Right lung (tissue), 10 donors: Measurements from ENCODE around the gene LHFPL5. TPM values are rescaled to one million over a fixed set of nuclear protein-coding genes. Genes with fewer than 3 reads are reported as not detected.

Experiments used
- DNase-seq, 2 donors: peaks; one replicate each; pipeline ENCODE4 v3.0.0-alpha.2; 2013
- long read RNA-seq, 8 donors: transcript quantifications; one replicate each; lab custom pipeline, GENCODE V29; 2026
- polyA plus RNA-seq, 5 donors: library from polyadenylated mRNA; unstranded; fragments of 120-200 nt; gene quantifications; one replicate each; pipeline versions ENCODE4 v1.2.1 to v1.2.3, GENCODE V29; 2013; ENCODE audit warnings: inconsistent platforms in 1 of 5, low replicate concordance in 1 of 5; ENCODE audit not compliant: insufficient read length in 5 of 5, insufficient read depth in 1 of 5

Gene LHFPL5
- polyA plus RNA-seq: not detected
- long read RNA-seq, donor 1: 0 reads
- long read RNA-seq, donor 2: 0 reads
- long read RNA-seq, donor 3: 0 reads
- long read RNA-seq, donor 4: 0 reads
- long read RNA-seq, donor 5, partial matches to known transcripts: 48 of 48 reads
- long read RNA-seq, donor 5, other reads (novel, unspliced or antisense): 0 of 48 reads
- long read RNA-seq, donor 6: 0 reads
- long read RNA-seq, donor 7: 0 reads
- long read RNA-seq, donor 8: 0 reads

- peak; percentile 36 to 48 for DNase-seq
Measured at GRCh38 chr6:35804996-35805736, at the start of gene LHFPL5. TSS of gene LHFPL5 (plus strand) at chr6:35805352. CDS start at chr6:35805671, 319 bp downstream.

- DNase-seq: no peak
Measured at GRCh38 chr6:35757456-35758123, 47.6 kb upstream of the LHFPL5 start.

GRCh38 chr6:35759426-35759825, 45.7 kb upstream of the LHFPL5 start:
- DNase-seq: no peak

- no peak for DNase-seq
Measured at GRCh38 chr6:35765739-35766138, 39.4 kb upstream of the LHFPL5 start.

GRCh38 chr6:35769211-35769610, 35.9 kb upstream of the LHFPL5 start:
- DNase-seq: no peak

GRCh38 chr6:35771343-35771627, 33.9 kb upstream of the LHFPL5 start:
- DNase-seq: no peak

GRCh38 chr6:35774116-35774794, 30.9 kb upstream of the LHFPL5 start:
- no peak for DNase-seq

GRCh38 chr6:35775031-35775430, 30.1 kb upstream of the LHFPL5 start:
- no peak for DNase-seq

GRCh38 chr6:35776364-35777215, 28.6 kb upstream of the LHFPL5 start, which contains the start of gene CLPSL2:
TSS of gene CLPSL2 (plus strand) at chr6:35776598. CDS start at chr6:35776619, 21 bp downstream.
- no peak for DNase-seq

GRCh38 chr6:35777356-35778102, 27.6 kb upstream of the LHFPL5 start:
- DNase-seq: no peak

- DNase-seq: no peak
Measured at GRCh38 chr6:35778437-35778836, 26.7 kb upstream of the LHFPL5 start.

GRCh38 chr6:35780719-35781118, 24.4 kb upstream of the LHFPL5 start, which contains the start of gene CLPSL1:
TSS of gene CLPSL1 (plus strand) at chr6:35781019. CDS start at chr6:35781111, 92 bp downstream.
- no peak for DNase-seq

GRCh38 chr6:35781290-35781689, 23.9 kb upstream of the LHFPL5 start:
- DNase-seq: no peak

GRCh38 chr6:35782424-35782823, 22.7 kb upstream of the LHFPL5 start:
- no peak for DNase-seq

GRCh38 chr6:35784200-35784599, 21.0 kb upstream of the LHFPL5 start:
- DNase-seq: no peak

- no peak for DNase-seq
Measured at GRCh38 chr6:35786272-35786671, 18.9 kb upstream of the LHFPL5 start.

GRCh38 chr6:35786810-35787209, 18.3 kb upstream of the LHFPL5 start:
- DNase-seq: no peak

GRCh38 chr6:35787266-35788218, 17.6 kb upstream of the LHFPL5 start:
- no peak for DNase-seq

- DNase-seq: no peak
Measured at GRCh38 chr6:35788423-35788982, 16.6 kb upstream of the LHFPL5 start.
